ENCODE data around the gene UNC5B. TPM values are rescaled to one million over a fixed set of nuclear protein-coding genes. Genes with fewer than 3 reads are reported as not detected.

Gene UNC5B
- polyA plus RNA-seq, 1 experiment = 8.1 TPM

GRCh38 chr10:71250842-71251241 lies 38.5 kb downstream of the UNC5B start:
- no peak overlapping the region for H3K4me3 ChIP-seq (ENCODE audit: low read depth, low read length)
- ChIA-PET POLR2A (no interaction called here), CTCF (interaction anchor here (1.9 kb wide), 1 partner anchor 19 kb away, joined by 5 read pairs; no protein-coding TSS in a partner anchor)
- no peaks in the 10 kb centered on the region for H3K9me3 ChIP-seq (ENCODE audit: control insufficient read depth, insufficient read depth, low read length)
- no peaks in the 10 kb centered on the region for H3K27me3 ChIP-seq (ENCODE audit: control insufficient read depth, insufficient read depth, low read length)
- no peak for TF ChIP-seq CTCF (IDR thresholded peaks at IDR 0.05; ENCODE audit: low read depth, low read length)
- DNase-seq (ENCODE audit: low read depth, low spot score) = no peak
- no peak overlapping the region for H3K27ac ChIP-seq (ENCODE audit: low read depth, low read length)

- no peak for DNase-seq (ENCODE audit: low read depth, low spot score)
- TF ChIP-seq CTCF (IDR thresholded peaks at IDR 0.05; ENCODE audit: low read depth, low read length) = no peak
- H3K27ac ChIP-seq (ENCODE audit: low read depth, low read length) = no peak overlapping the region
- H3K9me3 ChIP-seq (ENCODE audit: control insufficient read depth, insufficient read depth, low read length) = no peaks in the 10 kb centered on the region
- no peak overlapping the region for H3K4me3 ChIP-seq (ENCODE audit: low read depth, low read length)
- no peaks in the 10 kb centered on the region for H3K27me3 ChIP-seq (ENCODE audit: control insufficient read depth, insufficient read depth, low read length)
- POLR2A ChIA-PET = no interaction called here
- CTCF ChIA-PET = interaction anchor here (1.9 kb wide), 1 partner anchor 19 kb away, joined by 5 read pairs; no protein-coding TSS in a partner anchor
Observed at GRCh38 chr10:71251319-71251718, 38.9 kb downstream of the UNC5B start.

GRCh38 chr10:71252220-71252619 lies 39.9 kb downstream of the UNC5B start:
- DNase-seq (ENCODE audit: low read depth, low spot score) = no peak
- no peak for TF ChIP-seq CTCF (IDR thresholded peaks at IDR 0.05; ENCODE audit: low read depth, low read length)
- CTCF ChIA-PET = interaction anchor here (2.1 kb wide), 1 partner anchor 18 kb away, joined by 10 read pairs; no protein-coding TSS in a partner anchor
- POLR2A ChIA-PET = no interaction called here
- Histone ChIP-seq H3K27ac (ENCODE audit: low read depth, low read length) (no peak overlapping the region), H3K4me3 (ENCODE audit: low read depth, low read length) (no peak overlapping the region), H3K27me3 (ENCODE audit: control insufficient read depth, insufficient read depth, low read length) (no peaks in the 10 kb centered on the region), H3K9me3 (ENCODE audit: control insufficient read depth, insufficient read depth, low read length) (no peaks in the 10 kb centered on the region)

GRCh38 chr10:71253981-71254818 lies 41.8 kb downstream of the UNC5B start:
- POLR2A ChIA-PET = interaction anchor here (1.3 to 2.6 kb wide), 2 partner anchors 9 to 10 kb away, joined by 3 to 15 read pairs; no protein-coding TSS in a partner anchor
- CTCF ChIA-PET = interaction anchor here (2.1 to 2.6 kb wide), 2 partner anchors 16 to 17 kb away, joined by 10 to 15 read pairs; no protein-coding TSS in a partner anchor
- H3K27me3 ChIP-seq (ENCODE audit: control insufficient read depth, insufficient read depth, low read length) = no peaks in the 10 kb centered on the region
- H3K9me3 ChIP-seq (ENCODE audit: control insufficient read depth, insufficient read depth, low read length) = no peaks in the 10 kb centered on the region
- DNase-seq (ENCODE audit: low read depth, low spot score) = no peak
- H3K27ac ChIP-seq (ENCODE audit: low read depth, low read length) = no peak overlapping the region
- TF ChIP-seq CTCF (IDR thresholded peaks at IDR 0.05; ENCODE audit: low read depth, low read length) = no peak
- no peak overlapping the region for H3K4me3 ChIP-seq (ENCODE audit: low read depth, low read length)
